Endothelial cell of umbilical vein (primary cell): ENCODE results near the gene AMZ1.

Experiments
- GATA2 ChIP-seq: IDR thresholded peaks from 2 replicates; pipeline ENCODE4 v1.7.0; 2011; ENCODE audit warnings: low read depth, mild to moderate bottlenecking, moderate library complexity, mixed read lengths, low read length; ENCODE audit not compliant: insufficient read length, insufficient read depth
- JUN ChIP-seq: IDR thresholded peaks from 2 replicates; pipeline ENCODE4 v1.6.1; 2011; ENCODE audit warnings: borderline replicate concordance, low read depth; ENCODE audit not compliant: insufficient read length, insufficient read depth
- TF ChIP-seq, protein P1 (sequence below), 2 donors: IDR thresholded peaks; 1 replicate in 1 of 2; 2 replicates in 1 of 2; pipeline ENCODE4 v1.5.1; 2011; ENCODE audit warnings: low read length in 2 of 2, mild to moderate bottlenecking in 2 of 2, moderate library complexity in 2 of 2, control low read depth in 1 of 2, inconsistent platforms in 1 of 2, low read depth in 1 of 2; ENCODE audit not compliant: insufficient read depth in 1 of 2; ENCODE audit errors: extremely low read depth in 1 of 2

DNA sequence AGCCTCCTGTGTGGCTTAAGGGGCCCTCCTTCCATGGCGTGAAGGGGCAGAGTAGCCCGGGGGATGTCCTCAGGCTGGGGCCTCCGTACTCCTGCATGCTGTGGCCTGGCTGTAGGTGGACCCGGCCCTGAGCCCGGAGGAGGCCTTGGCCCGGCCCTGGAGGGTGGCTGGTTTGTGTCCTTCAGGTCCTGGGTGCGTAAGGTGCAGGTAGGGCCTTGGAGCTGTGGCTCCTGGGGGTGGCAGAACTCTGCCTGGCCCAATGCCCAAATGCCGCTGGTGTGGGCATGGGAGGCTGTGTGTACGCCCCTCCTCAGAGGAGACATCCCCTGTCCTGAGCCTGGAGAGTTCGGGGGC, 26.9 kb upstream of the AMZ1 start:
- TF ChIP-seq, protein P1, sequence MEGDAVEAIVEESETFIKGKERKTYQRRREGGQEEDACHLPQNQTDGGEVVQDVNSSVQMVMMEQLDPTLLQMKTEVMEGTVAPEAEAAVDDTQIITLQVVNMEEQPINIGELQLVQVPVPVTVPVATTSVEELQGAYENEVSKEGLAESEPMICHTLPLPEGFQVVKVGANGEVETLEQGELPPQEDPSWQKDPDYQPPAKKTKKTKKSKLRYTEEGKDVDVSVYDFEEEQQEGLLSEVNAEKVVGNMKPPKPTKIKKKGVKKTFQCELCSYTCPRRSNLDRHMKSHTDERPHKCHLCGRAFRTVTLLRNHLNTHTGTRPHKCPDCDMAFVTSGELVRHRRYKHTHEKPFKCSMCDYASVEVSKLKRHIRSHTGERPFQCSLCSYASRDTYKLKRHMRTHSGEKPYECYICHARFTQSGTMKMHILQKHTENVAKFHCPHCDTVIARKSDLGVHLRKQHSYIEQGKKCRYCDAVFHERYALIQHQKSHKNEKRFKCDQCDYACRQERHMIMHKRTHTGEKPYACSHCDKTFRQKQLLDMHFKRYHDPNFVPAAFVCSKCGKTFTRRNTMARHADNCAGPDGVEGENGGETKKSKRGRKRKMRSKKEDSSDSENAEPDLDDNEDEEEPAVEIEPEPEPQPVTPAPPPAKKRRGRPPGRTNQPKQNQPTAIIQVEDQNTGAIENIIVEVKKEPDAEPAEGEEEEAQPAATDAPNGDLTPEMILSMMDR (IDR thresholded peaks at IDR 0.05; ENCODE audit: extremely low read depth in 1 of 2, insufficient read depth in 1 of 2, low read depth in 1 of 2, low read length in 2 of 2), result peak in 1 of 2 donors; percentile 28
- TF ChIP-seq GATA2, result no peak
- TF ChIP-seq JUN, result no peak
